Heart left ventricle (tissue), 16 donors: ENCODE data around the gene SMARCD2. TPM values are rescaled to one million over a fixed set of nuclear protein-coding genes. Genes with fewer than 3 reads are reported as not detected.

Experiments
- ATAC-seq, 4 donors: fragments of 200-7000 bp; cut with Tn5 transposase; one replicate each; pipeline ENCODE4 v1.9.1; 2020 to 2022; ENCODE audit warnings: moderate library complexity in 4 of 4, mild to moderate bottlenecking in 3 of 4, moderate number of reproducible peaks in 1 of 4
- DNase-seq, 5 donors: peaks; one replicate each; pipeline ENCODE4 v3.0.0-alpha.2; 2020
- H3K27ac ChIP-seq, 12 donors: fragments of 200-600 bp; sonication (generic) in 4 of 12; one replicate each; pipeline versions ENCODE4 v1.5.0 to v1.8.0; 2016 to 2022; ENCODE audit warnings: mild to moderate bottlenecking in 2 of 12
- H3K27me3 ChIP-seq, 9 donors: fragments of 200-600 bp; sonication (generic) in 2 of 9; one replicate each; pipeline versions ENCODE4 v1.5.1 to v1.8.0; 2016 to 2022; ENCODE audit warnings: mild to moderate bottlenecking in 3 of 9
- H3K36me3 ChIP-seq, 9 donors: fragments of 200-600 bp; sonication (generic) in 2 of 9; one replicate each; pipeline versions ENCODE4 v1.5.0 to v1.8.0; 2018 to 2022; ENCODE audit warnings: mild to moderate bottlenecking in 2 of 9
- H3K4me1 ChIP-seq, 12 donors: fragments of 200-600 bp; sonication (generic) in 4 of 12; one replicate each; pipeline versions ENCODE4 v1.5.0 to v1.8.0; 2016 to 2022; ENCODE audit warnings: mild to moderate bottlenecking in 3 of 12
- H3K4me3 ChIP-seq, 12 donors: fragments of 200-600 bp; sonication (generic) in 4 of 12; one replicate each; pipeline versions ENCODE4 v1.5.0 to v1.8.0; 2017 to 2022; ENCODE audit warnings: mild to moderate bottlenecking in 9 of 12, moderate library complexity in 4 of 12
- H3K9me3 ChIP-seq, 12 donors: fragments of 200-600 bp; sonication (generic) in 4 of 12; one replicate each; pipeline versions ENCODE4 v1.5.0 to v1.8.0; 2016 to 2022; ENCODE audit warnings: mild to moderate bottlenecking in 1 of 12
- CTCF ChIP-seq, 12 donors: fragments of 200-600 bp; sonication (generic) in 4 of 12; IDR thresholded peaks; one replicate each; pipeline versions ENCODE4 v1.5.0 to v1.8.0; 2018 to 2022; ENCODE audit warnings: antibody characterized with exemption in 12 of 12, mild to moderate bottlenecking in 5 of 12
- POLR2A ChIP-seq, 2 donors: fragments of 450-650 bp; IDR thresholded peaks; one replicate each; pipeline ENCODE4 v1.6.1; 2017; ENCODE audit warnings: antibody characterized with exemption in 2 of 2, mild to moderate bottlenecking in 2 of 2, moderate library complexity in 2 of 2
- WGBS, 4 donors: extraction: QIAGEN DNeasy Blood & Tissue Kit in 2 of 4; methylation state at CpG; one replicate each; pipeline versions ENCODE4 v1.1.5 to v1.1.7; 2013 to 2018; 5-methylcytosine and 5-hydroxymethylcytosine counted together
- intact Hi-C, 10 donors: fragments of 100-400 bp; cut with DNase I; formaldehyde crosslinking; loops; one replicate each; pipeline versions ENCODE4 v1.11.1 to v1.14.2; 2022
- polyA plus RNA-seq, 2 donors: library from polyadenylated mRNA; stranded (reverse); fragments of 200-250 nt; gene quantifications; one replicate each; pipeline ENCODE4 v1.2.3, GENCODE V29; 2013
- total RNA-seq, 9 donors: library from RNA; depleted of rRNA in 2 of 9; stranded (reverse); fragments of >200 nt in 2 of 9; fragmentation: NEBNext Ultra II Directional in 3 of 9; extraction: Animal tissue kit (Norgen Biotek cat#: 25700) in 3 of 9; gene quantifications; one replicate each; pipeline versions ENCODE4 v1.1.0 to v1.2.4, GENCODE V29; 2016 to 2023
- donor health status: ischemic (EF 13 %, LVEDD 7.1; RV severe dilation, severe dysfunction).
- donor health status: healthy with polysubstance abuse.
- donor health status: DM: no; HTN: yes; CAD: no.
- donor health status: DM: no; HTN: no; CAD: no.
- donor health status: ischemic (EF 25% LVEDD 6.9; RV normal size, moderate dysfunction).
- donor health status: ischemic (EF 25% LVEDD 5.7; RV mildly dilated, moderate dysfunction).
- donor health status: healthy.
- donor health status: DM: yes; HTN: yes; CAD: no.
- donor health status: ischemic (EF 35%, LVEDD 5.7; RV mildly dilated, moderate dysfunction).
- donor health status: nonischemic (EF 11% LVEDD 7.7; RV severe dilation, severe dysfunction).
- donor health status: DM: yes; HTN: yes; CAD: no.
- donor health status: PGD.
- donor health status: ischemic (EF 29% LVEDD 5.4; RV normal size, mild dysfunction).
- donor health status: nonischemic (EF 23%, LVEDD 6.1; RV moderate dilation, normal function).

The SMARCD2 gene
- total and polyA plus RNA-seq, 11 donors = 11.3 to 40.9 (median 24.1) TPM

DNA sequence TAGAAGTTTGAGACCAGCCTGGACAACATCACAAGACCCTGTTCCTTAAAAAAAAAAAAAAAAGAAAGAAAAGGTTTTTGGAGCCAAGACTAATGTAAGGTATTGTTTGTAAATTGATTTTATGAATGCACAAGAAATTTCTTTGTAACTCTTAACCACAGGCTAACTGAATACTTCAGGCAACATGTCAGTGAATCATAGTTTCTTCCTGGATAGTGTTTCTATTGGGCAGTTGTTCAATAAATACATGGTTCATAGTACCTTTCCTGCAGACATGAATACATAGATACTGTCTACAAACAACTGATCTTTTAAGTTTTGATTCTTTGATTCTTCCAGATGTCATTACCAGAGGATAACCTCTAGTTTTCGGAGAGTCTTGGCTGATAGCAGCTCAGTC lies 56.9 kb downstream of the SMARCD2 start:
- peaks cover 0 to 11% (median 0%) of the 10 kb centered on the region in 12 donors for H3K4me1 ChIP-seq
- no peak for ATAC-seq
- H3K36me3 ChIP-seq = peaks cover 0 to 92% (median 77%) of the 10 kb centered on the region in 9 donors

GRCh38 chr17:63783522-63783921 lies 59.0 kb downstream of the SMARCD2 start:
- 75 to 92% (median 83%) methylated on average over 6 of the region's 6 CpGs for WGBS, 4 donors
- H3K4me3 ChIP-seq = no peak overlapping the region
- H3K27ac ChIP-seq = no peak overlapping the region
- ATAC-seq = no peak
- no peak for TF ChIP-seq POLR2A (IDR thresholded peaks at IDR 0.05)
- TF ChIP-seq CTCF (IDR thresholded peaks at IDR 0.05) = no peak
- H3K4me1 ChIP-seq = peaks cover 0 to 24% (median 1%) of the 10 kb centered on the region in 12 donors
- H3K36me3 ChIP-seq = peaks cover 0 to 89% (median 65%) of the 10 kb centered on the region in 9 donors
- H3K27me3 ChIP-seq = no peaks in the 10 kb centered on the region
- no peaks in the 10 kb centered on the region for H3K9me3 ChIP-seq
- intact Hi-C loops = no loop called here
- DNase-seq = no peak

More for the DNA sequence above, 56.9 kb downstream of the SMARCD2 start:
- no peaks in the 10 kb centered on the region for H3K27me3 ChIP-seq
- WGBS, 4 donors = 92 to 98% (median 94%) methylated on average over 1 of the region's 1 CpG
- H3K4me3 ChIP-seq = no peak overlapping the region
- intact Hi-C loops = no loop called here
- no peaks in the 10 kb centered on the region for H3K9me3 ChIP-seq
- DNase-seq = no peak
- no peak overlapping the region for H3K27ac ChIP-seq
- TF ChIP-seq POLR2A (IDR thresholded peaks at IDR 0.05) (no peak), CTCF (IDR thresholded peaks at IDR 0.05) (no peak)

Other genes with a start within 250 kb of the SMARCD2 start
- 10 to 100 TPM; 23.0 to 48.0 (median 40.6) TPM for gene TACO1, start 241.8 kb downstream of the SMARCD2 start, total RNA-seq
- gene TACO1, start 241.8 kb downstream of the SMARCD2 start, polyA plus RNA-seq = 10 to 100 TPM; 52.7 to 54.9 TPM
- 100 to 1,000 TPM in 1 of 9 donors, 10 to 100 TPM in 8; 31.0 to 102 (median 58.0) TPM for gene MAP3K3, start 220.3 kb downstream of the SMARCD2 start, total RNA-seq
- 10 to 100 TPM; 20.5 to 70.9 TPM for gene MAP3K3, start 220.3 kb downstream of the SMARCD2 start, polyA plus RNA-seq
- 10 to 100 TPM in 2 of 9 donors, 1 to 10 TPM in 7; 1.9 to 48.0 (median 3.4) TPM for gene LIMD2, start 142.6 kb downstream of the SMARCD2 start, total RNA-seq
- 1 to 10 TPM; 4.0 to 5.4 TPM for gene LIMD2, start 142.6 kb downstream of the SMARCD2 start, polyA plus RNA-seq
- gene STRADA, start 100.9 kb downstream of the SMARCD2 start, total RNA-seq = 10 to 100 TPM; 10.2 to 26.1 (median 15.3) TPM
- gene STRADA, start 100.9 kb downstream of the SMARCD2 start, polyA plus RNA-seq = 10 to 100 TPM; 15.9 to 18.3 TPM
- gene CCDC47, start 69.1 kb downstream of the SMARCD2 start, total RNA-seq = 100 to 1,000 TPM in 2 of 9 donors, 10 to 100 TPM in 7; 54.4 to 115 (median 84.3) TPM
- gene CCDC47, start 69.1 kb downstream of the SMARCD2 start, polyA plus RNA-seq = 100 to 1,000 TPM in 1 of 2 donors, 10 to 100 TPM in 1; 38.4 to 139 TPM
- 10 to 100 TPM; 30.1 to 75.0 (median 61.0) TPM for gene DDX42, start 68.5 kb downstream of the SMARCD2 start, total RNA-seq
- 10 to 100 TPM; 34.4 to 44.8 TPM for gene DDX42, start 68.5 kb downstream of the SMARCD2 start, polyA plus RNA-seq
- gene PSMC5, start 15.3 kb downstream of the SMARCD2 start, total RNA-seq = 100 to 1,000 TPM in 7 of 9 donors, 10 to 100 TPM in 2; 64.7 to 143 (median 113) TPM
- 100 to 1,000 TPM; 164 to 189 TPM for gene PSMC5, start 15.3 kb downstream of the SMARCD2 start, polyA plus RNA-seq
- 10 to 100 TPM; 22.1 to 46.5 (median 25.7) TPM for gene FTSJ3, start 15.0 kb downstream of the SMARCD2 start, total RNA-seq
- 10 to 100 TPM; 12.5 to 44.6 TPM for gene FTSJ3, start 15.0 kb downstream of the SMARCD2 start, polyA plus RNA-seq
- not detected for gene CSH2, start 31.0 kb upstream of the SMARCD2 start, total RNA-seq
- not detected for gene CSH2, start 31.0 kb upstream of the SMARCD2 start, polyA plus RNA-seq
- gene GH2, start 39.3 kb upstream of the SMARCD2 start, total RNA-seq = not detected
- gene GH2, start 39.3 kb upstream of the SMARCD2 start, polyA plus RNA-seq = not detected
- not detected for gene CSH1, start 53.9 kb upstream of the SMARCD2 start, total RNA-seq
- not detected for gene CSH1, start 53.9 kb upstream of the SMARCD2 start, polyA plus RNA-seq
- gene CSHL1, start 68.6 kb upstream of the SMARCD2 start, total RNA-seq = not detected
- not detected for gene CSHL1, start 68.6 kb upstream of the SMARCD2 start, polyA plus RNA-seq
- gene GH1, start 76.2 kb upstream of the SMARCD2 start, total RNA-seq = not detected
- not detected for gene GH1, start 76.2 kb upstream of the SMARCD2 start, polyA plus RNA-seq
- gene CD79B, start 89.6 kb upstream of the SMARCD2 start, total RNA-seq = 10 to 100 TPM in 2 of 9 donors, 1 to 10 TPM in 7; 2.2 to 16.2 (median 4.3) TPM
- gene CD79B, start 89.6 kb upstream of the SMARCD2 start, polyA plus RNA-seq = 1 to 10 TPM; 5.1 to 6.3 TPM
- gene SCN4A, start 130.2 kb upstream of the SMARCD2 start, total RNA-seq = 1 to 10 TPM in 4 of 9 donors, under 1 TPM in 5; 0.37 to 2.1 (median 0.67) TPM
- 1 to 10 TPM in 1 of 2 donors, under 1 TPM in 1; 0.33 to 1.8 TPM for gene SCN4A, start 130.2 kb upstream of the SMARCD2 start, polyA plus RNA-seq
- gene PRR29, start 155.7 kb upstream of the SMARCD2 start, total RNA-seq = 1 to 10 TPM in 1 of 9 donors, under 1 TPM in 5, not detected in 3; 0.15 to 1.8 (median 0.34) TPM
- under 1 TPM; 0.15 to 0.19 TPM for gene PRR29, start 155.7 kb upstream of the SMARCD2 start, polyA plus RNA-seq
- gene ICAM2, start 177.9 kb upstream of the SMARCD2 start, total RNA-seq = 100 to 1,000 TPM in 2 of 9 donors, 10 to 100 TPM in 7; 24.4 to 262 (median 33.0) TPM
- gene ICAM2, start 177.9 kb upstream of the SMARCD2 start, polyA plus RNA-seq = 10 to 100 TPM; 61.0 to 64.1 TPM